GM19240 (cell line): ENCODE data around the gene FMO2.
A peak's percentile ranks its signal among the peaks of the same experiment; 100 is the strongest.

Experiments
- DNase-seq: peaks from one replicate; pipeline ENCODE4 v3.0.0; 2011; ENCODE audit warnings: low spot score; ENCODE audit not compliant: insufficient read length

The FMO2 gene

DNA sequence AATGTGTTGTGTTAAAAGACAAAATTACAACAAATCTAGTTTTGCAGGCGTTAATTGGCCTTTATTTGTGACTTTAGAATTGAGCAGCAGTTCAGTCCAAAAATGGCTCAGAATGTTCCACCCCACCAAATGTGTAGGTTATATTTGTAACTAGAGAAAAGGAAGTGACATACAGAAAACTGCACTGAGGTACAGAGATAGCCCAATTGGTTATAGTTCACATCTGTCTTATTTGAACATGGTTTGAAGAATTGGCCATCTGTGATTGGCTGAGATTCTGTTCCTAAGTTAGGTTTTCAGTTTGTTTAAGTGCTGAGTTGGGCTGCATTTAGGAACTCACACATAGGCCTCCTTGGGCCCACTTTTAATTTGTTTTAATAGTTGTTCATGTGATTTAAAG lies 12.0 kb upstream of the FMO2 start:
- DNase-seq = no peak

DNA sequence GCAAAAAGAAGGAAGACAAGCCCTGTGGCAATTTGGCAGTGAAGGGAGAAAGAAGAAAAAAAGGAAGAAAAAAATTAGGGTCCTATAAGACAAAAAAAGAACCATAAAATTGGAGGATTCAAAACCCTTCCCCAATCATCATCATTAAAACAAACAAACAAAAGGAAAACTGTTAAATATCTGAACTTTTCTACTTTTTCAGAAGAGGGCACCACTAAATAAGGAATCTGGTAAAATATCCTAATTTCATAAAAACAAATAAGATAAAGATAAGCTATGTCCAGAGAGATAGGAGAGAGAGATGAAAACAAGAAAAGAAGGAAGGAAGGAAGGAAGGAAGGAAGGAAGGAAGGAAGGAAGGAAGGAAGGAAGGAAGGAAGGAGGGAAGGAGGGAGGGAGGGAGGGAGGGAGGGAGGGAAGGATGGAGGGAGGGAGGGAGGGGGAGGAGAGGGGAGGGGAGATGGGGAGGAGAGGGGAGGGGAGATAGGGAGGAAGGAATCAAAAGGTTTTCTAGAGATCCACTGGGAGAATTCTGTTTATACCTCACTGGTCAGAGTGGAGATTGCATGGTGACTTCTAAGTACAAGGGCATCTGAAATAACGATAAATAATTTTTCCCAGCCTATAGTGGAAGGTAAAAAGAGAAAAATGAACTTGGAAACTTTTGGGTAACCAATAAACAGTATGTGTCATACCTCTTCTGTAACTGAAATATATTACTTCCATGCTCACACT lies 10.4 kb upstream of the FMO2 start:
- no peak for DNase-seq

DNA sequence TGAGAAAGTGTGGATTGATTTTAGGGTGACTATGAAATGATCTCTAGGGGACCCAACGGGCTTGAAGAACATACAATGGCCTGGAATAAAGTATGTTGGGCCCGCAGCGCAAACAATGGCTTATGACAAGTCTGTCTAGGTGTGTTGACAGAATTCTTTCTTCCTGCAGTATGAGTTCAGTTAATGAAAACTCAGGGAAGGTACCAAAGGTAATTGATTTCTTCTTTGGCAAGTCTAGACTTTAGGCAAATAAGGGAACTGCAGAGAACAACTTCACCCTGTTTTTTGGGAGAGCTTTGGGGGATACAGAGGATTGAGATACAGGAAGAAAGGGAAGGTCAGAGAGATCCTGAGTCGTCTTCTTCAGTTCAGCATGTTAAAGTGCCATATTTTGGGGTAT lies 7.8 kb upstream of the FMO2 start:
- DNase-seq = no peak

DNA sequence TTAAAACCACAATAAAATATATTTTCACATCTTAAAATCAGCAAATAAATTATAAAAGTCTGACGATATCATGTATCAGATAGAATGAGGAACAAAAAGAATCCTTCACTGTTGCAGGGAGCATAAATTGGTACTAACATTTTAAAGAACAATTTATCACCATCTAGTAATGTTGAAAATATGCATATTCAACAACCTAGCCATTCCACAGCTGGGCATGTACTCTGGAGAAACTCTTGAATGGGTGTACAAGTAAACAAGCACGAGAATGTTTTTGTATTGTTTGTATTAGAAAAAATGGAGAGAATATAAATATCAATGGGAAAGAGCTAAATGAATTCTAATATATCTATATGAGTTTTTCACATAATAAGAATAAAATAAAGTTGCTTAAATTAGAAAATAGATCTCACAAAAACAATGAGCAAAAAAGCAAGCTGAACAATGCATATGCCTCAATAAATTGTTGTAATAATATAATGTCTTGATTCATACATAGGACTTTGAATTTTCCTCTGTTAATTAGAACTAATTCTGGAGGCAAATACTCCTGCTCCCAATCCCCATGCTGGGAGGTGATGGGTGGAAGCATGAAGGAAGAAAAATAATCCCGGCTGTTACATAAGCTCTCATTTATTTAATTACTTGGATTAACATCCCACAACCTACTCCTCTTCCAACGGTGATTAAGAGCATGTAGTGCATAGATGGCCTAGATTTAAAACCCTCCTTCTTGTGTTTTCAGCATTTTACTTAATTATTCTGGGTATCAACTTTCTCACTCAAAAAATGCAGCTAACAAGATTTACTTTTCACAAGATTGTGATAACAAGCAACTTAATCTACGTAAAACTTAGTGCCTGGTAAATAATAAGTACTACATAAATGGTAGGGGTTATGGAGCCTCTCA lies 5.5 kb upstream of the FMO2 start:
- DNase-seq = no peak

DNA sequence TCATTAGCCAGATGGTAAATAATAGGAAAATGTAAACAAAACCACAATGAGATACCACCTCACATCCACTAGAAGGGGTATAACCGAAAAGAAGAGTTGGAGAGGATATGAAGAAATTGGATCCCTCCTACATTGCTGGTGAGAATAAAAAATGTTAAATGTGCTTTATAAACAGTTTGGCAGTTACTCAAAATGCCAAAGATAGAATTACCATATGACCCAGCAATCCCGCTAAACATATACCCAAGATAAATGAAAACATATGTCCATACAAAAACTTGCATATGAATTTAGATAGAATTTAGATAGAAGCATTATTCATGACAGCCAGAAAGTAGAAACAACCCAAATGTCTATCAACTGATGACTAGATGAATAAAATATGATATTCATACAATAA lies 4.4 kb upstream of the FMO2 start:
- DNase-seq = no peak

DNA sequence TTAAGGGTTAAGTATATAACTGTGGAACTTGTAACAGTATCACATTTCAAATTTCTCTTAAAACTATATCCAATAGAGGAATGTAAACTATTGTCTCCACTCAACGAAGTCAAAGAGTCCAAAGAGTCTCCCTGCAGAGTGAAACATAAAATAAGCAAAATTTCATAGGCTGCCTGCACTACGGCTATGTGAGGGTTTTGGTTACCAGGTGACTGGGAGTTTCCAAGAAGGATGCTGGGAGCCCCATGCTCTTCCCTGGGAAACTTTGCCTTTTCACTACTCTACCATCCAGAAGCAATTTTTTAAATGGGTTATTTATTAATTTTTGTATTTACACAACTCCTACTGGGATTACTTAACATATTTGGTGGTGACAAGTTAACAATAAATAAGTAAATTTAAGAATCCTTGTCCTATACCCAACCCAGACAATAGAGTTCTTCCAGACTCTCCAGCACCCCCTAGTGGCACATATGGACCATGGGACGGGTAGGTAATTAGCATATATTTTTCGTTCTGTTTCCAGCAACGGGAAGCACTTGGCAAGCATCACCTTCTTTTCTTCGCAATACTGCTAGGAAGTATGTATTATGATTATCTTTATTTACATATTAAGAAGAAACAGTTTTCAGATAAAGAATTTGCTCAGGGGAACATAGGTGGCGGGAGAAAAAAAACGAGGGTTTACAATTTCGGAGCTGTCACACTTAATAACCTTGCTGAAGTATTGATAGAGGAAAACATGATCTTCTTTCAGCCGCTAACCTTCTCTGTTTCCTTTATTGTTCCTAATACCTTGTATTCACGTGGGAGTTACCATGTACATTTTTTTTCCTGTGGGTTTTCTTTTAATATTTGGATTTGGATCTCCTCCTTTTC lies 3.5 kb downstream of the FMO2 start:
- peak; percentile 22 for DNase-seq

DNA sequence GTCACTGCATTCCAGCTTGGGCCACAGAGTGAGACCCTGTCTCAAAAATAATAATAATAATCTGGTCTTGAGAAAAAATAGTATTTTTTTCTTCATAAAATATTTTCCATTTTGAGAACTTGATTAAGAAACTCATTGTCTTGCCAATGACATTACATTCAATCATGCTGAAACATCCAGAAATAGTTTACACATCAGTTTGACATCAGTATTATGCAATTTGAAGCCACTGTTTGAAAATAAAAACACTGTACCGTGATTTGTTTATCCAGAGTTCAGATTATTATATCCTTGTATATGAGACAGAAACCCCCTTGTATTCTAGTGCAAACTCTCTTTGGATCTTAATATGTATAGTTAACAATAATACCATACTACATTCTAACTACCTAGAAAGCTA lies 6.9 kb downstream of the FMO2 start:
- DNase-seq = no peak

DNA sequence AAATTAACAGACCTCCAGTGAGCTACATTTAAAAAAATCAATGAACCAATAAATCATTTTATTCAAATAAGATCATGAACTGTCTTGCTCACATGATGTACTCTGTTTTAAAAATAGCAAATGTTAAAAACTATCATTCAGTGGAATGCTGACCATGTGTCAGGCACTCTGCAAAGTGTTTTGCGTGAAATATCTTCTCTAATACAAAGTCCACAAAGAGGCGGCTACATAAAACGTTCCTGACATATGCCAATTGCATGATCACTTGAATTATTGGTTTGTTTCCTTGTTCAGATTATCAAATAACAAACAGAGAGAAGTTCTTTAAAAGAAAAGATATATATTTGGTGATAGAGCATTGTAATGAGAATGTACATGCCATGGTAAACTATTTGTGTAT lies 10.7 kb downstream of the FMO2 start:
- DNase-seq = no peak

DNA sequence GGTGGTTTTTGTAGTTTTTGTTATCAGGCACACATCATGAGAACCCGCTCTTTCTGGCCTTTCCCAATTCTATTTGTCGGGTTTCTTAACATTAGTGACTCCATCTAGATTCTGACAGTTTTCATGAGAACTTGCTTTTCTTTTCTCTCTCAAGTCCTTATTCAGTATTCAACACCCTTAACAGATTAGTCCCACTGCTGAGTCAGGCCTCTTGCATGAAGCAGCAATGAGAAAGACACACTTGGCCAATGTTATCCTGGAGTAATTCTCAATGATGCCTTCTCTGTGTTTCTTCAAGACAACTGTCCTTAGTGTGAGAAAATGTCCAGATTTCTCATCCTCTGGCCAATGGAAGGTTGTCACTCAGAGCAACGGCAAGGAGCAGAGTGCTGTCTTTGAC lies 11.3 kb downstream of the FMO2 start:
- no peak for DNase-seq

DNA sequence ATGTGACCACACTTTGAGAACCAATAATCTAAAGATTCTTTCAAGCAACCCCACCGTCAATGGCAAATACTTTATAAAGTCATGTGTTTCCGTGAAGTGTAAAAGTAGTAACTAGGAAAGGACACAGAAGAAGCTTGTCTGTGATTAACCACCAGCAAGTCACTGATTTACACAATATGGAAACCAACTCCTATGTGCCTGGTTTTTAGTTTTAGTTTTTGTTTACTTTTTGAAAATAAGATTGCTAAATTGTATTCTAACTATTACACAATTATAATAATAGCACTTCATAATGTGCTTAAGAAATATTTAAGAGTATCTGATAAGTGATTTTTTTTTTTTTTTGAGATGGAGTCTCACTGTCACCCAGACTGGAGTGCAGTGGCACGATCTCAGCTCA lies 13.0 kb downstream of the FMO2 start:
- DNase-seq = no peak

DNA sequence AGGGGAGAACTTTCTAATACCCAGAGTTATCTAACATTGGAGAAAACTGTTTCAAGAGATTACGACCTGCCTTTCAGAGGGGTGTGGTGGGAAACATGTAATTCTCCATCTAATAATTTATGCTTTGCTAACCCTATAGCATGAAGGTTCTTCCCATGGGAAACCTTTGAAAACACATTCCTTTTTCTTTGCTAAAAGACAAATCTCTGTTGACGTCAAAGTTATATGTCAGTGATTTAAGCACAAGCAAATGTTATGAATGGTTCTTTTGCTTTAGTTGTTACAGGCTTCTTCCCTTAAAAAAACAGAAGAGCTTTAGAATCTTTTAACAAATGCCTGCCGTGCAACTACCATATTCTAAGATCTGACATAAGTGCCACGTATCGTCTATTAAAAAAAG lies 19.2 kb downstream of the FMO2 start:
- DNase-seq = no peak

DNA sequence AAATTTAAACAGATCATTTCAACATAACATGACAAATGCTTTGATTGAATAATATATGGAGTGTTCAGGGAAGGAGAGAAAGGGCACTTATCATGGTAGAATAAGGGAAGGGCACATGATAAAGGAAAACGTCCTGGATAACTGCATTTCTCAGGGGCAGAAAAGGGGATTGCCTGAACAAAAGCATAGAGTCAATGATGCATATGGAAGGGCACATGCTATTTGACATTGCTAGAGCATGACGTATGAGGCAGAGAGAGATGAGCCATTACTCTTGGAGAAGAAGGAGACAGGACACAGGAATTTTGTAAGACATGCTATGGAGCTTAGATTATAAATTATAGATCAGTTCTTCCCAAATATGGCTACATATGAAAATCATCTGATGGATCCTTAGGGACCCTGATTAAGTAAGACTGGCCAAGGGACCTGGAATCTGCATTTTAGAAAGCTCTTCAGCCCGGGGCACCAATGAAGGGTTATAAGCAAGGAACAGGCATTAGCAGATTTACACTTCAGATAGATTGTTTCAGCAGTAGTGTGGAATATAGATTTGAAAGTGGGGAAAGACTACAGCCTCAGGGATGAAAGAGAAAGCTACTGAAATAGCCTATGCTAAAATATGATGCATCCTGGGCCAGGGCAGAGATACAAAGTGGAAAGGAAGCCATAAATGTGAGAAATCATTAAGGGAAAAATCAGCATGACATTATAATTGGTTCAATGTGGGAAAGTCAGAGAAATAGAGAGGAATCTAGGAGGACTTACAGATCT lies 21.3 kb downstream of the FMO2 start:
- DNase-seq = no peak

DNA sequence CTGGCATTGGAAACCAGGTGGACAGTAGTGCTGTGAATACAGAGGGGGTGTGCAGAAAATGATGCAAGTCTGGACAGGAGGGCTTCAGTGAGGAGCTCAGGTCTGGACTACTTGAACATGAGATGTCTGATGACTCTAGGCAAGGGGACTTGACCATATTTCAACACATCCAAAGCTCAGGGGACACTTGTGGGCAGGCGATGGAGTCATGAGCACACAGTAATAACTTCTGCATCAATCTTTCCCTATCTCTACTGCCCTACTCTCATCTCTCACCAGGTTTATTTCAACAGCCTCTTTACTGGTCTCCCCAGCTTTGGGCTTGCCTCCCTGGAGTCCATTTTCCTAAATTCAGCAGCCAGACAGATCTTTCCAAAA lies 21.9 kb downstream of the FMO2 start:
- DNase-seq = no peak

DNA sequence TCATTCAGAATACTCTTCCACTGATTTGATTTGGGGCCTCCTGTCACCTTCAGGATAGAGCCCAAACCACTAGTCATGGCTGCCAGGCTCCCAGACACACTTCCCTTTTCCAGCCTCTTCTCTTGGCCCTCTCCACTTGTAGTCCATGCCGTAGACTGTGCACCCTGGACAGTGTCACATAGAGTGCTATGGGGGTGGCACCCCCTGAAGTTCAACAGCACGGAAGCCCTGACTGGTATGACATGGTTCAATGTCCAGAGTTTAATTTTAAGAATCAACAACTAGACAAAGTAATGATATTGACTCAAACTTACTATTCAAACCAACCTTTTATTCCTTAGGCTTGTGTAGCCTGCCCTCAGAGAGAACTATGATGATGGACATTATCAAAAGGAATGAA lies 22.3 kb downstream of the FMO2 start:
- DNase-seq = no peak

DNA sequence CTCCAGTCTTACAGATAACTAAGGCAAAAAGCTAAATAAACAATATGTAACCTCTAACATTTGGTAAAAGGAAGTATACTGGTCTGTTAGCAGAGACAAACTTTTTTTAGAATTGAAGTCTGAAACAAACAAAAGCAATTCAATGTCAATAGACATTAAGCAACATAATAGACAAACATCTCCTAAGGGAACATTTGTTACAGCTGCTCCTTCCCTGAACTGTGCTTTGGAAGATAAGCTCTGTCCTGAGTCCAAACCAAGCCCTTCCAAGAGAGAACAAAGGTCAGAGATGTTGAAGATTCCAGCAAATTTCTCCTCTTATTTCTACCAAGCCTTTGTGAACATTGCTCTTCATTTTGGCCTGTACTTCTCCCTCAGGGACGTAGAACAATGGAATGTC lies 25.3 kb downstream of the FMO2 start:
- no peak for DNase-seq

DNA sequence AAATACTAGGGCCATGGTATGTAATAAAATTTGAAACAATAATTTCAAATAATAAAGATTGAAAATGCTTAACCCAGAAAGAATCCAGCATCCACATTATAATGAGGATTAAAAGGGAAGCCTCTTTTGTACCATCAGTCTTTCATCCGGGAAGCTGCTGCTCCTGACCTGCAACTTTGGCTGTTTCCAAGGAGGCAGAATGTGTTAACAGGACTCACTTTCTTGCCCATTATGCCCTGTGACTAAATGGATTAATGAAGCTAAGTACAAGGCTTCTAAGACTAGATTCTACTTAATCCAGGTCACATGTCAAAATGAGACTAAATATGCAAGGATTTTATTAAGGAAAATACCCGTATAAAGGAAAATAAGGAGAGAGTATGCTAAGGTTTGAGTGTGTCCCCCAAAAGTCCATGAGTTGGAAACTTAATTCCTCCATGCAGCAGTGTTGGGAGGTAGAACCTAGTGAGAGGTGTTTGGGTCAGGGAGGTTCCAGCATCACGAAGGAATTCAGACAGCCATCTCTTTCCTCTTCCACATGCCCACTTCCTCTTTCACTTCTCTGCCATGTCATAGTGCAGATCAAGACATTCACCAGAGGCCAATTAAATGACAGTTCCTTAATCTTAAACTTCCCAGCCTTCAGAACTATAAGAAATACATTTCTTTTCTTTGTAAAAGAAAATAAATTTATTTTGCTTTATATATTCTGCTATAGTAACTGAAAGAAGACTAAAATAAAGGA lies 27.7 kb downstream of the FMO2 start:
- no peak for DNase-seq

DNA sequence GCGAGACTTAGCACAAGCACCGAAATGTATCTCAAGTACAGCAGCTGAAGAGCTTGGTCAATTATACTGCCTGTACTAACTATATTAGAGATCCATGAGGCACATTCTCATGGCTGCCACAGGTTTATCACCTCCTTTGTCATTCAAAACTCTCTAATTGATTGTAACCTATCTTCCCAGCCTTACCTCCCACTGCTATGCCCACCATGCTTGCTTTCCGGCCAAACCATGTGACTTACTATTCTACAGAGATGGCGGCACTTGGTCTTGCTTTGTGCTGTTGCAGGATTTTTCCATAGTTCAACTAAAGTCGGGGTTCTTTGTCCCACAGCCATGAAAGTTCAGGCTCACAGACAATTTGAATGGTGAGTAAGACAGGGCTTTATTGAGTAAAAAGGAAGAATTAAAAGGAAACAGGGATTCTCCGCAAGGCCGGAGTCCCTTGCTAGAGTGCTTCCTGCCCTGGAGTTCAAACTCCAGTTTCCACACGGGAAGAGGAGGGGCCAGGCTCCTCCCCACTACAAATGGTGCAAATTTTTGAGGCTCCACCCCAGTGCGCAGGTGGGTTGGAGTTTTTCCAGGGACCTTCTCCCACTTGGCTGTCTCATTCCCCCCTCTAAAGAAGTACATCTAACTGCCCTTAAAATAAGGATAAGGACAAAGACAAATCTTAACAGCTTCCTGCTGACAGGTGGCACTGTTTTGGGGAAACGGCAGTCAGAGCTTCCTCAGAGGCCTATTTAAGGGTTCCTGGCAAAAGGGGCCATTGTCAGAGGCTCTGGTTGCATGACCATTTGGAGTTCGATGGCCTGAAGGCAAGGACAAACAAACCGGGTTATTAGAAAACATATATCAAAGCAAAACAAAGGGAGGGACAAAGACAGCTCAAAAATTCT lies 28.7 kb downstream of the FMO2 start:
- DNase-seq = no peak

DNA sequence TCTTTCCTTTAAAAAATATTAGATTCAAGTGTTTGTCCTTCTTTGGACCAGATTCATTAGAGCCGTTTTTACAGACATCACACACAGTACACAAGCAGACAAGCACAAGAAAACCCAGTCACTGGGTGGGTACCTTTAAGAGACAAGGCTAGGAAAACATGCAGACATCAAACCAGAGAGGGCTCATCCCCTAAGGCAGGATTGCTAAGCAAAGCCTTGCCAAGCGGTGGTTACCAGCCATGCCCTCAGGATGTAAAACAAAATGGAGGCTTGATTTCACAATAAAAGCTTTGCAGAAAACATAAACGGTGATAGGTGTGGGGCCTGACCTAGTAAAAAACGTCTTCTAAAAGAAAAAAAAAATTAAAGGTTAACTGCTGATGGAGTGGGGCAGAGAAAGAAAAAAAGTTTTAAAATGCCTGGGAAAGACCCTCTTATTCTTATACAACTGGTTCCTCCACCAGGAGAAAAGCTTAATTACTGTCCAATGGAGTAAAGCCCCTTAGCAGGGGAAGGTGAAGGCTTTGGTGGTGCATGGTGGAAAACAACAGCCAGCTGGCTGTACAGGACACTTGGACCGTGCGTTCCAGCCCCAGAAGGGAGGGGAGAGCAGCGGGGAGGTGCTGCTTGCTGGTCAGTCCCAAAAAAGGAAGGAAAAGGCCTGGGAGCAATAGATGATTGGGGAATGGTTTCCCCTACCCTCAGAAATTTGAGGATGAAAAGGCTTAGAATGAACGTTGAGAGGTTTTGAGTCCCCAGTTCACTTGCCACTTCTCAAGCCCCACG lies 32.8 kb downstream of the FMO2 start:
- DNase-seq = no peak

DNA sequence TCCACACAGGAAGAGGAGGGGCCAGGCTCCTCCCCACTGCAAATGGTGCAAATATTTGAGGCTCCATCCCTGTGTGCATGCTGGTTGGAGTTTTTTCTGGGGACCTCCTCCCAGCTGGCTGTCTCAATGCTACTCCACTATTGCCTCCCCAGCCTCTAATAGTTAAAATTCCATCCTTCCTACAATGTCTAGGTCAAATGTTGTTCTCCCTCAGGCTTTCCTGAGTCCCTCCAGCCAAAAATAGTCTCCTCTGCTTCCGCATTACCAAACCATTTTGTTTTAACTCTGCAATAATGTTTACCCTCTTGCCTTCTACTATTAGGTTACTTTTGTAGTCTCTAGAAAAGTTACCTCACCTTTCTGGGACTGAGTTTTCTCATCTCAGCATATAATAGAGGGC lies 33.6 kb downstream of the FMO2 start:
- DNase-seq = no peak
